Mesothelial cell of epicardium (in vitro differentiated cells): ENCODE results near the gene MECR. TPM values are rescaled to one million over a fixed set of nuclear protein-coding genes. Genes with fewer than 3 reads are reported as not detected.

Experiments used
- DNase-seq, 2 experiments: peaks; one replicate each; pipeline ENCODE4 v3.0.0; 2021; ENCODE audit warnings: low spot score in 2 of 2; ENCODE audit not compliant: unreplicated experiment in 2 of 2
- H3K27ac Mint-ChIP-seq: 2 replicates; pipeline ENCODE4 v1.8.0; 2021; ENCODE audit warnings: mixed read lengths
- H3K27me3 Mint-ChIP-seq: 2 replicates; pipeline ENCODE4 v1.8.0; 2021; ENCODE audit warnings: low read depth, mixed read lengths
- H3K36me3 Mint-ChIP-seq: 2 replicates; pipeline ENCODE4 v1.8.0; 2021; ENCODE audit warnings: mixed read lengths
- H3K4me1 Mint-ChIP-seq: 2 replicates; pipeline ENCODE4 v1.8.0; 2021; ENCODE audit warnings: mixed read lengths
- H3K4me3 Mint-ChIP-seq: 2 replicates; pipeline ENCODE4 v1.8.0; 2021; ENCODE audit warnings: mild to moderate bottlenecking, moderate library complexity, mixed read lengths
- H3K9me3 Mint-ChIP-seq: 2 replicates; pipeline ENCODE4 v1.8.0; 2021; ENCODE audit warnings: mixed read lengths
- total RNA-seq: library from RNA; stranded (reverse); gene quantifications from 3 replicates; pipeline ENCODE4 v1.2.1, GENCODE V29; 2021
- TF ChIP-seq, protein P1 (sequence below): fragments of 200-600 bp; sonication (generic); IDR thresholded peaks from one replicate; pipeline ENCODE4 v1.5.0; 2021; ENCODE audit warnings: antibody characterized with exemption; ENCODE audit not compliant: unreplicated experiment

MECR gene
- total RNA-seq, 1 donor from 2014 or later = 36.6 TPM

DNA sequence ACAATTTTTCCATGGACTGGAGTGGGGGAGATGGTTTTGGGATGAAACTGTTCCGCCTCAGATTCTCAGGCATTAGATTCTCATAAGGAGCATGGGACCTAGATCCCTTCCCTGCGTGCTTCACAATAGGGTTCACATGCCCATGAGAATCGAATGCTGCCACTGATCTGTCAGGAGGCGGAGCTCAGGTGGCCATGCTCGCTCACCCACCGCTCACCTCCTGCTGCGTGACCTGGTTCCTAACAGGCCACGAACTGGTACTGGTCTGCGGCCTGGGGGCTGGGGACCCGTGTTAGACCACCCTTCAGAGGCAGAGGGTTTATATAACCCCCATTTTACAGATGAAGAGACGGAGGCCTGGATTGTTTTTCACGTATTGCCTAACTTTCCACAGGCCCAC is 32.7 kb downstream of the MECR start:
- no peaks in the 10 kb centered on the region for H3K27me3 Mint-ChIP-seq
- no peaks in the 10 kb centered on the region for H3K9me3 Mint-ChIP-seq
- no peak overlapping the region for H3K27ac Mint-ChIP-seq
- H3K4me3 Mint-ChIP-seq = no peak overlapping the region
- peaks cover 16% of the 10 kb centered on the region for H3K4me1 Mint-ChIP-seq
- TF ChIP-seq, protein P1, sequence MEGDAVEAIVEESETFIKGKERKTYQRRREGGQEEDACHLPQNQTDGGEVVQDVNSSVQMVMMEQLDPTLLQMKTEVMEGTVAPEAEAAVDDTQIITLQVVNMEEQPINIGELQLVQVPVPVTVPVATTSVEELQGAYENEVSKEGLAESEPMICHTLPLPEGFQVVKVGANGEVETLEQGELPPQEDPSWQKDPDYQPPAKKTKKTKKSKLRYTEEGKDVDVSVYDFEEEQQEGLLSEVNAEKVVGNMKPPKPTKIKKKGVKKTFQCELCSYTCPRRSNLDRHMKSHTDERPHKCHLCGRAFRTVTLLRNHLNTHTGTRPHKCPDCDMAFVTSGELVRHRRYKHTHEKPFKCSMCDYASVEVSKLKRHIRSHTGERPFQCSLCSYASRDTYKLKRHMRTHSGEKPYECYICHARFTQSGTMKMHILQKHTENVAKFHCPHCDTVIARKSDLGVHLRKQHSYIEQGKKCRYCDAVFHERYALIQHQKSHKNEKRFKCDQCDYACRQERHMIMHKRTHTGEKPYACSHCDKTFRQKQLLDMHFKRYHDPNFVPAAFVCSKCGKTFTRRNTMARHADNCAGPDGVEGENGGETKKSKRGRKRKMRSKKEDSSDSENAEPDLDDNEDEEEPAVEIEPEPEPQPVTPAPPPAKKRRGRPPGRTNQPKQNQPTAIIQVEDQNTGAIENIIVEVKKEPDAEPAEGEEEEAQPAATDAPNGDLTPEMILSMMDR = no peak
- no peak for DNase-seq
- peaks cover 30% of the 10 kb centered on the region for H3K36me3 Mint-ChIP-seq

GRCh38 chr1:29197590-29197924 is 33.2 kb downstream of the MECR start:
- no peaks in the 10 kb centered on the region for H3K9me3 Mint-ChIP-seq
- H3K4me3 Mint-ChIP-seq = no peak overlapping the region
- TF ChIP-seq, protein P1 = no peak
- no peak for DNase-seq
- peaks cover 32% of the 10 kb centered on the region for H3K36me3 Mint-ChIP-seq
- peaks cover 13% of the 10 kb centered on the region for H3K4me1 Mint-ChIP-seq
- H3K27me3 Mint-ChIP-seq = no peaks in the 10 kb centered on the region
- peak overlapping the region; percentile 67 for H3K27ac Mint-ChIP-seq

DNA sequence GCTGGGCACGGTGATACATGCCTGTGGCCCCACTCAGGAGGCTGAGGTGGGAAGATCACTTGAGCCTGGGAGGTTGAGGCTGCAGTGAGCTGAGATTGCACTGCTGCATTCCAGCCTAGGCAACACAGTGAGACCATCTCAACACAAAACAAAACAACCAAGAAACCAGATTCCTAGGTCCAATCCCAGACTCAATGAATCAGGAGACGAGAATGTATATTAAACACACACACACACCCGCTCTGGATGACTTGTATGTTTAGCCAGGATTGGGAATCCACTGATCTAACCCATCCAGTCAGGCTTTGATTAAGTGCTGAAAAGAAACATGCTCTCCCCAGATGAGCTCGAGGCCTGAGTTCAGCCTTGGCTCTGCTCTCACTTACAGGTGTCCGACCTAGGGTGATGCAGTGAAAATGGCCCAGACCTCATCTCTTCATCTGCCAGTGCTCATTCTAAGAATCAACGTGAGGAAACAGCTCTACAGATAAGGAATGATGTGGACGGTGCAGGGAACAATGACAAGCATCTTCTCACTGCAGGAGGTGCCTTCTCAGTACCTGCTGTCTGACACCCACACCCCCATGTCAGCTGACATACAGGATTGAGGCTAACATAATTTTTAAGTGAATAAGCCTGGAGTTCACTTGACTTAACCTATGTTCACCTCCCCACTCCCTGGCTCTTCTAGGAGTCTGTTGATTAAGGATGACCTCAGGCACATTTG is 33.7 kb downstream of the MECR start:
- TF ChIP-seq, protein P1 = no peak
- Mint-ChIP-seq H3K27me3 (no peaks in the 10 kb centered on the region), H3K4me1 (peaks cover 8% of the 10 kb centered on the region), H3K9me3 (no peaks in the 10 kb centered on the region), H3K36me3 (peaks cover 35% of the 10 kb centered on the region), H3K27ac (peak overlapping the region; percentile 67), H3K4me3 (no peak overlapping the region)
- DNase-seq = no peak

DNA sequence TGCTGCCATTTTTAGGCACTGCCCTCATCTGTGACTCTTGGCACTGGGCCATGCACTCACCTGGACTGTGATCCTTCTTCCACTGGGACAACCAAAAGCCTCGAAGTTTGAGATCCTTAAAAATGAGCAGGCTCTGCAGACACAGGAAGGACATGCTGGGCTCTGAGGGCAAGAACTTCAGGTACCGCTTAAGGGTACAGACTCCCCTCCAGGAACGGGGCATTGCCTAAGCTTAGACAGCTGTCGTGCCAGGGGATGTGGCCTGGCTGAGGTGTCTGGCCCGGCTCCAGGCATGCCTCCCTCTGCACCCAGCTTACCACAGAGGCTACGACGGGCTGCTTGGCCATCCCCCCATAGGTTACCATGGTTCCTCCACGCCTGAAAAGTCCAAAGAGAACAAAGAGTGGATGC is 34.8 kb downstream of the MECR start:
- H3K4me1 Mint-ChIP-seq = no peaks in the 10 kb centered on the region
- no peak for DNase-seq
- peaks cover 40% of the 10 kb centered on the region for H3K36me3 Mint-ChIP-seq
- no peaks in the 10 kb centered on the region for H3K27me3 Mint-ChIP-seq
- H3K27ac Mint-ChIP-seq = no peak overlapping the region
- peaks cover 2% of the 10 kb centered on the region for H3K9me3 Mint-ChIP-seq
- H3K4me3 Mint-ChIP-seq = no peak overlapping the region
- TF ChIP-seq, protein P1 = no peak

GRCh38 chr1:29193879-29194455 is 36.8 kb downstream of the MECR start:
- no peaks in the 10 kb centered on the region for H3K4me1 Mint-ChIP-seq
- no peak for DNase-seq
- H3K9me3 Mint-ChIP-seq = peaks cover 5% of the 10 kb centered on the region
- no peaks in the 10 kb centered on the region for H3K27me3 Mint-ChIP-seq
- TF ChIP-seq, protein P1 = no peak
- H3K27ac Mint-ChIP-seq = peak overlapping the region; percentile 22
- H3K4me3 Mint-ChIP-seq = no peak overlapping the region
- peaks cover 39% of the 10 kb centered on the region for H3K36me3 Mint-ChIP-seq
